Adrenal gland (tissue), 5 donors: ENCODE data around the gene SGPL1.

ENCODE experiments used
- CTCF ChIP-seq, 6 experiments: fragments of 450-650 bp in 4 of 6; fragments of 200-600 bp in 2 of 6; sonication (generic) in 1 of 6; IDR thresholded peaks; 1 replicate in 5 of 6; 2 replicates in 1 of 6; pipeline versions ENCODE4 v1.5.1 to v1.8.0; 2016 to 2021; ENCODE audit warnings: antibody characterized with exemption in 6 of 6, mild to moderate bottlenecking in 2 of 6, moderate library complexity in 1 of 6
- POLR2A ChIP-seq, 2 donors: fragments of 450-650 bp; IDR thresholded peaks; one replicate each; pipeline ENCODE4 v1.6.1; 2017; ENCODE audit warnings: antibody characterized with exemption in 2 of 2, mild to moderate bottlenecking in 2 of 2, moderate library complexity in 1 of 2
- donor health status: DM: no; HTN: no; CAD: no.

DNA sequence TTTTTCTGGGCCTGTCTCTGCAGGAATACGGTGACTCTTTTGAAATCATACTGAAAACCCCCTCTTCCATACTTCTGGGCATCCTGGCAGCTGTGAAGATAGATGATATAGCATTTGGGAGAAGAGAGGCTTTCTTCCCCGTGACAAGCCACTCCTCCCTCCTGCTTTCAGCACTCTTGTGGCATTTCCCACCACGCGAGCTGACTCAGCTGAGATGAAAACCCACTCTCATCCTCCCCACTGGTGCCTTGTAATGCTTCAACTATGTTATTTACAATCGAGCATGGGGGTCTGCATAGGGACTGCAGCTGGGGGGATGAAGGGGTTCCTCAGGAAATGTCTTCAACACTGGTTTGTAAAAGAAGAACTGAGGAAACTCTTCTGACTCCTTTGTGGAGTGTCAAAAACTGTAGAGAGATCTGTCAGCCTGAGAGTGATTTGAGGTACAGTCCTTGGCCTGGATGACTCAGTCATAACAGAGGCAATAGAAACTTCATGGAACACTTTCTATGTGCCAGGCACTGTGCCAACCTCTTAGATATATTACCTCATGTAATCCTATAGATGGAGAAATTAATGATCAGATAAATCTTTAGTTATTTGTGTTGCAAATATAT, 28.8 kb upstream of the SGPL1 start:
- TF ChIP-seq POLR2A (IDR thresholded peaks at IDR 0.05) (no peak), CTCF (IDR thresholded peaks at IDR 0.05) (no peak)
